GM18517 (cell line): Measurements from ENCODE around the gene KDM1B.
A peak's percentile ranks its signal among the peaks of the same experiment; 100 is the strongest.

Experiments
- ATAC-seq: cut with Tn5 transposase; IDR thresholded peaks from one replicate; pipeline ENCODE4 v1.9.1; 2021; ENCODE audit warnings: mild to moderate bottlenecking, moderate library complexity; ENCODE audit not compliant: unreplicated experiment

The KDM1B gene, protein sequence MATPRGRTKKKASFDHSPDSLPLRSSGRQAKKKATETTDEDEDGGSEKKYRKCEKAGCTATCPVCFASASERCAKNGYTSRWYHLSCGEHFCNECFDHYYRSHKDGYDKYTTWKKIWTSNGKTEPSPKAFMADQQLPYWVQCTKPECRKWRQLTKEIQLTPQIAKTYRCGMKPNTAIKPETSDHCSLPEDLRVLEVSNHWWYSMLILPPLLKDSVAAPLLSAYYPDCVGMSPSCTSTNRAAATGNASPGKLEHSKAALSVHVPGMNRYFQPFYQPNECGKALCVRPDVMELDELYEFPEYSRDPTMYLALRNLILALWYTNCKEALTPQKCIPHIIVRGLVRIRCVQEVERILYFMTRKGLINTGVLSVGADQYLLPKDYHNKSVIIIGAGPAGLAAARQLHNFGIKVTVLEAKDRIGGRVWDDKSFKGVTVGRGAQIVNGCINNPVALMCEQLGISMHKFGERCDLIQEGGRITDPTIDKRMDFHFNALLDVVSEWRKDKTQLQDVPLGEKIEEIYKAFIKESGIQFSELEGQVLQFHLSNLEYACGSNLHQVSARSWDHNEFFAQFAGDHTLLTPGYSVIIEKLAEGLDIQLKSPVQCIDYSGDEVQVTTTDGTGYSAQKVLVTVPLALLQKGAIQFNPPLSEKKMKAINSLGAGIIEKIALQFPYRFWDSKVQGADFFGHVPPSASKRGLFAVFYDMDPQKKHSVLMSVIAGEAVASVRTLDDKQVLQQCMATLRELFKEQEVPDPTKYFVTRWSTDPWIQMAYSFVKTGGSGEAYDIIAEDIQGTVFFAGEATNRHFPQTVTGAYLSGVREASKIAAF

DNA sequence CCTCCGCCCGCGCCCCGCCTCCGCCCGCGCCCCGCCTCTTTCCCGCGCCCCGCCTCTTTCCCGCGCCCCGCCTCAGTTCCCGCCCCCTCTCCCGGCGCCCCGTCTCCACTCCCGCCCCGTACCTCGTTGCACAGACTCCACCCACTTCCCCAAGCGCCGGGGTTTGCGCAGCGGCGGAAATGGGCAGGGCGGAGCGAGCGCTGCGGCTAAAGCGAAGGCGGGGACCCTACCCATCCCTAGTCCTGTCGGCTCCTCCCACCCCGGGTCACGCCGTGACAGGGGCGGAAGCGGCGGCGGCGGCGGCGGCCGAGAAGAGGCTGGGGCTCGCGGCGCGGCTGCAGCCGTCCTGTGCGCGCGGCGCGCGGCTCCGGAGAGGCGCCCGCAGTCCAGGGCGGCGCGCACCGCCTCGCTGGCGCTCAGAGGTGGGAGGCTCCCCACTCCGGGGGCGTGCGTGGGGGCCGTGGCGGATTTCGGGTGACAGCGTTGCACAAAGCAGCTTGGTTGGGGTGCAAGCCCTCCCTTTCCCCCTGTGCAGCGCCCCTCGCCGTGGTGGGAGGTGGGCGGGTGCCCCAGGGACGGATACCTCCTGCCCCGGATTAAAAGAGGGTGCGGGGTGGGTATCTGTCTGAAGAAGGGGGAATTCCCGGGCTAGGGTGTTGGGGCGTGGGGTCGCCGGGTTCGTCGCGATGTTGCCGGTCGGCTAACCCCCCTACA lies at the start of gene KDM1B:
TSS of gene KDM1B (plus strand) at position 273 of the 714 bp plus-strand sequence. CDS start 4,474 bp downstream, outside the sequence.
- peak; percentile 85 for ATAC-seq

DNA sequence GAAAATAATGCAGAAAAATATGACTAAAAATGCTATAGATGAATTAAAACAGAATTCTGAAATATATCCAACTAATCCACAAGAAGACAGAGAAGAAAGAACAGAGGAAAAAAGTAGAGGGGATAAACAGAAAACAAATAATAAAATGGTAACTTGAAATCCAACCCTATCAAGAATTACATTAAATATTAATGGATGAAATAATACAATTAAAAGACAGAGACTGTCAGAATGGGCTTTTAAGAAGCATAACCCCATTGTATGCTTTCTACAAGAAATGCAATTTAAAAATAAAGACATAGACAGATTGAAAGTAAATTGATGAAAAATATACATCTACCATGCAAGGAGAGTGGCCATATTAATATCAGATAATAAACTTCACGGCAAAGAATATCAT lies 48.2 kb upstream of the KDM1B start:
- ATAC-seq: no peak

DNA sequence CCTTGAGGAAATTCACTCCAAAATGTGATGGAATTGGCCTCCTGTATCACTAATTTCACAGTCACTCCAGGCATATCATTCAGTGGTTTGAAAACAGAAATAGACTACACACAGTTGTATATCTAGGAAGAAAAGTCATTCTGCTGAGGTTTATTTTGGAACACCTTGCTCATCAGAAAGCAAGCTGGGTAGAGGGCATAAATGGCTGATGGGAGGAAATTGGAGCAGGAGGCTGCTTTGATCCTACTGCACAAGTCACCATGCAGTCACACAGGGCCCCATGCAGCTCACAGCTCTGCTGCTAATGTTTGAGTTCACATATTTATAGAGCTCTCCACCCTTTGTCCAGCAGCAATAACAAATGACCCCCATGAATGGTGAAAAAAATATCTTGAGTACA lies 45.1 kb upstream of the KDM1B start:
- no peak for ATAC-seq

DNA sequence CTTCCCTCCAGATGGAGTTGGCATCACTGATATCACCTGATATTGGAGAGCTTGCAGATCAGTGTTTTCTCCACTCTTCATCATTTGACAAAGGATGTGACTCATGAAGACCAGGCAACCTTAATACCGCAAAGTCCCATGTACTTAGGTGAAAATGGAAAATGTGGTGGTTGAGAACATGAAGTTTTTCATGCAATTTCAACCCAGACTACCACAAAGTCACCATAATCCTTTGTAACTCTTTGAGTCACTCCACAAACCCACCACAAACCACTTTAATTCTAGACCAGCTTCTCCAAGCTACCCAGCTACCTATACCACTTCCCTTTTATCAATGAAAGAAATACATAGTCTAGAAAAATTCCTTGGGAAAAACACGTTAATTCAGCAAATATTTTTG lies 39.9 kb upstream of the KDM1B start:
- ATAC-seq: no peak

DNA sequence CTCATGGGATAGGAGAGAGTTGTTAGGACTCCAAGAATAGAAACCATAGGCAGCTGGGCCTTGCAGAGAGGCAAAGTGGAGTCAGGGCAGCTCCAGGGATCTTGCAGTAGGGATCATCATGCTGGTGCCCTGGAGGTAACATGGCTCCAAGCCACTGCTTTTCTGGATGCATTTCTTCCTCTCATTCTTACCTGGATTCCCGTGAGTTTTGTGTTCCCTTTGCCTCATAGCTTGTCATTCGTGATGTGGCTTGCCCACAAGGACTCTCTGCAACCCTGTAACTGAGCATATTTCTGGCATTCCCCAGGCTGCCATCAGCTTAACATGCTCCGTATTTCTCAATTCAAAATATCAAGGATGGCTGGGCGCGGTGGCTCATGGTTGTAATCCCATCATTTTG lies 38.1 kb upstream of the KDM1B start:
- no peak for ATAC-seq

DNA sequence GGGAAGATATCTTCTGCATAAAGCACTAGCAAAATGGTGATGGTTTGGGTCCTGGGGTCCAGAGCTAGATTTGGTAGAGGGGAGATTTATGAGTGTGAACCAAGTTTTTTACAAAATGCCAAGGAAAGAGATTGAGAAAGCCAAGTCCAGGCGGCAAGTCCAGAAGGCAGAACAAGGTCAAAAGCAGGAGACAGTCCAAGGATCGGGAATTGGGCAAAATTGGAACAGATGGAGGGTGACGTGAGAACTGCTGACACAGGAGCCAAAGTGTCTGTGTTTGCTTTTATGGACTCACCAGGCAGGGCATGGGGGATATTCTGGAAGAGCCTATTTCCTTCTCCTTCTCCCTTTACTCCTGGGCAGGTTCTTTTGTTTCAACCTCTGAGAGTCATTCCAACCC lies 36.9 kb upstream of the KDM1B start:
- no peak for ATAC-seq

DNA sequence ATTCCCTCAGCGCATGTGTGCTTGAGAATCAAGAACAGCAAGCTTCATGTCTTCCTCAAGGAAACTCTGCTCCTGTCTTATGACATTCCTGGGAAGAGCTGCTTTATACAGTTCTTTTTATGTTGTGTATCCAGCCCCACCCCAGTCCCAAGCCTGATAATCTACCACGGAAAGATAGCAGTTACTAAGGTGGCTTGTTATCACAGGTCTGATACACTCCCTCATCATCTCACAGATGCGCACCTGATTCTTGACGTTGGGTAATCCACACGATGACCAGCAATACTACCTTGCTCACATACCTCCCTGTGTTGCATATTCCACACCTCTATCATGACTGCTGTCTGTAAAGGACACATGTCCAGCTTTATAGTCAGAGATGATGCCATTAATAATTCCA lies 36.0 kb upstream of the KDM1B start:
- no peak for ATAC-seq

DNA sequence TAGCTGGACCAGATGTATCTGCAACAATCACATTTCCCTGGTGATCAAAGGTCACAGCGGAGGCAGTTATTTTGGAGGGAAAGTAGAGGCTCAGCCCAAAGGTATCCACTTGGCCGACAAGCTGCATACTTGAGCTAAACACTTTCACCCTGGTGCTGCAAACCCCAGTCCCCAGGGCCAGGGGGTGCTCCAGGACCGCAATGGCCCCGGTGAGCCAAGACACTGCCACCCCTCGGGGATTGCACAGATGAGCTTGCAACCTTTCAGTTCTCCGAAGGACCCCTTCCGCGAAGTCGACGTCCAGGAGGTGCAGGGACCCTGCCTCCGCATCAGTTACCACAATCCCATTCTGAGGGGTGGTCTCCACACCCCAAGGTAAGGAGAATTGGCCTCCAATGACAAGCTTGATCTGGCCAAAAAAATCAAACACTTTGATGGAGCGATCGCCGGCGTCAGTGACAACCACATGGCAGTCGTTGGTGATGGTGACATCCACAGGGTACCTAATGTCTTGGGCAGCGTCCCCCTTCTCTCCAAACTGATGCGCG lies 33.6 kb upstream of the KDM1B start:
- ATAC-seq: no peak

DNA sequence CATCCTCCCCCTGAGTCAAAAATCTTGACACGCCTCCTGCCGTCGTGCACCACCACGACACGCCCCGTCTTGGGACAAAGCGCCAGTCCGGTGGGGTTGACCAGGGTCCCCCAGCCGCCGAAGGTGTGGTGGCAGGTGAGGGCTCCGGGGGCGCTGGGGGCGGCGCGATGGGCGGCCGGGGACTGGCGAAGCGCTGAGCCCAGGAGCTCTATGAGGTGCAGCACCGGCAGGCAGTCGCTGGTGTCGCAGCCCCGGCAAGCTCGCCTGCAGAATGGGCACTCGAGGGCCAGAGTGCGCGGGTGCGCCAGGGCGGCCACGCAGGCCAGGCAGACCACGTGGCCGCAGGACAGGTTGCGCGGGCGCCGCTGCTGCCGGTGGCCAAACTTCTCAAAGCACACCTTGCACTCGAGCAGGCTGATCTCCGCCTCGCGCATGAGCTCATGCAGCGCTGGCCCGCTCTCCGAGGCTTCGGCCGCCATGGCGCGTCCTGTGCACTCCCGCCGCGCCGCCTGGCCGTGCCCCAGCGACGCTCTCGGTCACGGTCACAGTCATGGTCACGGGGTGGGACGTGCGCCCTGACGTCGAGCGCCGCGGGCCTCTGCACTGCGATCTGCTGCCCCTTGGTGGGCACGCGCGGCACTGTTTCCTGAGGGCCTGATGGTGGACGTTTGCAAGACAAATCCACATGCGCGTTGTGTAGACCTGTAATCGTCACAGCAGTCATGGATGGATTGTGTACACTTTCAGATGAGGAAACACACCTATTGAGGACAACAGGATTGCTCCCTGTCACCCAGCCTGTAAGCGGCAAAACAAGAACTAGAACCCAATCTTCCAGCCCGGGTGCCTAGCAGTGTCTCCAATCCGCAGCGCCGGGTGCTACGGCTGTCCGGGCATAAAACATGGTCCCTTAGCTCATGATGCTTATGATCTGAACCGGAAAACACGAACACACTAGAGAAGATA lies 32.8 kb upstream of the KDM1B start, which contains the start of gene NHLRC1:
TSS of gene NHLRC1 (minus strand) at position 550 of the 966 bp plus-strand sequence. CDS start at position 479, 71 bp downstream.
- peak; percentile 97 for ATAC-seq

DNA sequence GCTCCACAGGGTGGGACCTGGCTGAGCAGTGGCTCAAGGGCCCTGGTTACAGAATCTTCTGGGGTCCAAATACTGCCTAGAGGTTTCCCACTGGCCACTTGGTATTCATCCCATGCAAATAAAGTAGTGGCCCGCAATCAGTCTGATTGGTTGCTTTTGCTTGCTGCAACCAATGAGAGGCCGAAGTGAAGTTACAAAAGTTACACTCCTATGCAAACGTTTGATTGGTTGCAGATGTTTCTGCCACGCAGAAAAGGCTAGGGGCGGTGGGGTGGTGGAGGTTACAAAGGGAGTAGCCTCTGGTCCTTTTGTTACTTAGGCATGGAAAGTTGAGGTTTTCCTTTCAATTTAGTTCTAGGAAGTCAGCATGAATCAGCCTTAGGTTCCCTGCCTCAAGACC lies 29.1 kb upstream of the KDM1B start:
- no peak for ATAC-seq

DNA sequence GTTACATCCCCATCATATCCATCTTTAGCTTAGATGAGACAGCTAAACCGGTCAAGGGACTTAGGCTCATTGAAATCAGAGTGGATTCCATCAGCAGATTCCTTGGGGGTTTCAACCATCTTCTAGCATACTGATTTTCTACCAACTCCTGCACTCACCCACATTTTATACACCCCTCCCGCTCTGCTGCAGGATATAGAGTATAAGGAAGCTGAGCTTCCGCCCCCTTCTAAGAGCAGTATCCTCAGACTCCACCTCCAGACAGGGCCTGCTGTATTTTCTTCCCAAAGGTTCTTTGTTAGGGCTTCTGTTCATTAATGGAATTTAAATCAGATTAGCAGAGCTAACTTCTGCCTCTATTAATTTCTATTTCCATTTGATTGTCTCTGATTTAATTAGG lies 22.9 kb upstream of the KDM1B start:
- no peak for ATAC-seq

DNA sequence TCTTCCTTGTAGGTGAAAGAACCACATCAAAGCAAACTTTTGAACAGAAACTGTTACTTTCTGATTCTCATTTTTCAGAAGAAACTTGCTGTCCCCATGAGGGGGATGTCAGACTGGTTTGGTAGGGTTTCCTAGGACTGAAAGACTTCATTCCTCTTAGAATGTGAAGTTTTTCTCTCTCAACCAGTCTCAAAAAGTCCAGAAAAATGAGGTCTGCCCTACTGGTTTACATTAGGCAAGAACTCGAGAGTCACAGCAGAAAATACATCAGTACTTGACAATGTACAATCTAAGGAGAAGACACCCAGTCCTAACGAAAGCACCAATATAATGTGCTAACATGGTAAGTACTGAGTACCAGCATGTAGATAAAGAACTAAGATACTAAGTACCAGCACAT lies 20.1 kb upstream of the KDM1B start:
- no peak for ATAC-seq

DNA sequence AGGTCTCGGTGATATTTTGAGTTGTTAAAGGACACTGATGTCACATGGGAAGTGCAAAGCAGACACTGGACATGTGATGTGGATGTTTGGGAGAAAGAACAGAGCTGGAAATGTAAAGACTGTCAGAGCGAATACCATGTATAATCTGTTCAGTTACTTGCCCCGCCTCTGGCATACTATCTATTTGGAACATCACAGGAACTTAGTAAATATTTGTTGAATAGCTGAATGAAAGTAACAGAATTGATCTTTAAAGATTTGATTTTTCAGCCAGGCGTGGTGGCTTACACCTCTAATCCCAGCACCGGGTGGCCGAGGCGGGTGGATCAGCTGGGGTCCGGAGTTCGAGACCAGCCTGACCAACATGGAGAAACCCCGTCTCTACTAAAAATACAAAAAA lies 19.0 kb upstream of the KDM1B start:
- ATAC-seq: no peak

DNA sequence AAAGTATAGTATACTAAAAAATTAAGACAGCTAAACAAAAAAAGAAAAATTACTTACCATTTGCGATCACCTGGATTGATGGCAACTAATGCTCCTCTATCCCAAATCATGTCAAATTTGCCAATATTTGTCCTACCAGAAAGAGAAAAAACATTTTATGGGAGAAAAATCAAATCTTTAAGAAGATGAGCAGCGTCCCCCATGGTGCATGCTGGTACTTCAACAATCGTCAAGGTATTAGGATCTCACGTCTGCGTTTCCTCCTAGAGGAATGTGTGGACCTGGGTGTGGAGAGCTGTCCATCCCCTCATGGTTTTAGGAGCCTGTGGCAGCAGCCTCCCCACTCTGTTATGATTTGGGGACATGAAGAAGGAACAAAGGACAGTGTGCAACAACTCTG lies 16.3 kb upstream of the KDM1B start:
- no peak for ATAC-seq

DNA sequence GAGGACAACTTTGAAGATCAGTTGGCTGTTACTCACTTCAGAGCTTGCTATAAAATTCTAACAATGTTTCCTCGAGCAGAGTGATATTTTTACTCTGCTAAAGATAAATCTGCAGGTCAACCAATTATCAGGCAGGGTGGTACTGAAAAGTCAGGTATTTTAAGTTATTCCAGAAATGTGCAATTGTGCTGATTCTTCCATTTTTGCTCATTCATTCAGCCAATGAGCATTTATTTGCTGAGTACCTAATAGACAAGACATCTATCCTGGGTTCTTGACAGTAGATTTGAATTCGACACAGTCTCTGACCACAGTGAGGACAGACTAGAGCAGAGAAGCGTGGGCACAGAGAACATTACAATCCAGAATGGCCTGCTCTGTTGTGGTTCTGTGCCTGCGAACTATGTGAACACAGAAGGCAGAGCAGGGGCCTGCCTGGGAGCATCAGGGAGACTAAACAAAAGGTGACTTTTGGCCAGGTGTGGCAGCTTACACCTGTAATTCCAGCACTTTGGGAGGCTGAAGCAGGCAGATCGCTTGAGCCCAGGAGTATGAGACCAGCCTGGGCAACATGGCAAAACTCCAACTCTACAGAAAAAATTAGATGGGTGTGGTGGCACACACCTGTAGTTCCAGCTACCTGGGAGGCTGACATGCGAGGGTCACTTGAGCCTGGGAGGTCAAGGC lies 15.1 kb upstream of the KDM1B start:
- no peak for ATAC-seq

DNA sequence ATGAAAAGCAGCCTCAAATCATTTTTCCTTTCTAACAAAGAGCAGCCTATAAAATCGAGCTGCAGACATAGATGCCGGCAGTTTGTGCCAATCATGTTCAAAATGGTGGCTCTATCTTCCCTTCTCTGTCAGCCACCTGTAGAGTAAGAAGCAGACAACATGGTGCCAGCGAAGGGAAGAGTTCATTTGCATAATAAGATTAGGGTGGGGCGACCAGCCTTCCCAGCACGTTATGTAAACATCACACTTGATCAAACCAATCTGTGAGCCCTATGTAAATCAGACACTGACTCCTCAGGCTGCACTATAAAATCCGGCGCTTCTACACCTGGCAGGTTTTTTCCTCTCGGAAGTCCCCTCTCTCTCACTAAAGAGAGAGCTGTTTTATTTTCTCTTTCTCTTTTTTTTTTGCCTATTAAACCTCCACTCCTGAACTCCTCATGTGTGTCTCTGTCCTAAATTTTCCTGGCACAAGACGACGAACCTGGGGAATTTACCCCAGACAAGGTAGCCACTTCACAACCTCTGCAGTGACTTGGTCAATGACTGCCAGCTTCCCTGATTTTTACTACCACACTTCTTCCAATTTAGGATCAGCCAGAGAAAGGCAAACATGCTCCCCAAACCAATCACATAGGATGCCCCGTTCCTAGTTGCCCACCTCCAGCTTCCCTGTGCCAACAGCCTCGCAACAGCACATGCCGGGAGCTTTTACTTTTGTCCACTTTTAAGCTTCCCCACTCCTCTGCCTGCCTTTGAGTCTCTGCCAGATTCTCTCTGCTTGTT lies 13.2 kb upstream of the KDM1B start:
- ATAC-seq: no peak

DNA sequence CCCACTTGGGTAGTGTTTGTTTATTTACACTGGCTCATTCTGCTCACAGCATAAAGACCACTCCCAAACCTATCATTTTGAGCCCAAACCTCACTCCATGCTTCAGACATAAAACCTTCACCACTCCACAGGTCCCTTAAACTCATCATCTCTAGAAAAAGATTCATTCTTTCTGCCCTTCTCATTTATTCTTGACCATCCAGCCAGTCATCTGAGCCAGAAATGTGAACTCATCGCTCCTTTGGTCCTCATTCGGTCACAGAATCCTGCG lies 12.7 kb upstream of the KDM1B start:
- no peak for ATAC-seq

DNA sequence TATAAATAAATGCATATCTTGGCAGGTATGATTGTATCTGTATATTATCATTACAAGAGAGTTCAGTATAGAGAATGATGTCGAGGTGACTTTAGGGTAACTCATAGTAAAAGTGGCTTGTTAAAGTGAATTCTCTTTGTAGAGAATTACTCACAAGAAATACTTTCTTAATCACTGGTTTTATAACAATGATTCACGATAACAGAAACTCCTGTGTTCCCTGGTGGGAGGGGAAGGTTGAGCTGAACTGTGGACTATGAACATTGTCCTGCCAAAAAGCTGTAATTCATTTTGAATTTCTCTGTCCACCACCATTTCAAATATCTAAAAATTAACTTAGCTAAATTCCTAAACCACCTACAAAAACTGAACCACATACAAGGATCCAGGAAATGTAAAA lies 8.1 kb upstream of the KDM1B start:
- no peak for ATAC-seq

DNA sequence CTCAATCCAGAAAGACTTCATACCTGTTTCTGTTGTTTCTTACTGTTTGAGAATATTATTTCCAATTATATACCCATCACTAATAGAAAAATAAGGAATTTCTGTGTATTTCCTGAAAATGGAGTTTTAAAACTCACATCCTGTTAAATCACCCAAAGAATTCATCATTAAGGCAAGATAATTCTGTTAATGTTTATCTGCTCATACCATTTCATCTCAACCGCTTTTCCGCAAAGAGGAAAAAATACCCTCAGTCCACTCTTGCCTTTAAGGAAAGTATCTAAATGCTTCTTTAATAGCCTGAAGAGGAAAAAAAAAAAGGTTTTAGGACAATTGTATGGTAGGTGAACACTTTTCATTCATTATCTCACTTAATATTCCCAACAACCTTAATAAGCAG lies 7.6 kb upstream of the KDM1B start:
- ATAC-seq: no peak
